Astrocyte (in vitro differentiated cells and primary cell): ENCODE data around the gene PTPN3.

Source experiments
- CTCF ChIP-seq: IDR thresholded peaks from 2 replicates; pipeline ENCODE4 v1.5.1; 2011; ENCODE audit warnings: low read depth, mild to moderate bottlenecking, inconsistent platforms, low read length, moderate library complexity; ENCODE audit not compliant: insufficient read depth
- EZH2 ChIP-seq: IDR thresholded peaks from 2 replicates; pipeline ENCODE4 v1.6.1; 2012; ENCODE audit warnings: mild to moderate bottlenecking, low read length, inconsistent platforms; ENCODE audit not compliant: insufficient read depth

GRCh38 chr9:109451311-109452025 is 46.6 kb downstream of the PTPN3 start:
- TF ChIP-seq CTCF, result no peak
- no peak for TF ChIP-seq EZH2
